DND-41 (cell line): ENCODE data around the gene TTLL11.
"Not testable (repeated sequence)": the region's sequence is repeated elsewhere in the genome, so short reads cannot be mapped to it uniquely, and the experiment has no call there.

Experiments used
- ATAC-seq: fragments of 200-7000 bp; cut with Tn5 transposase; 3 replicates; pipeline ENCODE4 v1.9.1; 2021; ENCODE audit warnings: low read depth; ENCODE audit not compliant: insufficient read depth
- DNase-seq: peaks from one replicate; pipeline ENCODE4 v3.0.0-alpha.2; 2020
- H2AFZ ChIP-seq: 2 replicates; pipeline ENCODE4 v1.6.0; 2012; ENCODE audit warnings: low read depth, low read length
- H3K27ac ChIP-seq: 2 replicates; pipeline ENCODE4 v1.5.1; 2012; ENCODE audit warnings: low read length, inconsistent platforms
- H3K27me3 ChIP-seq: fragments of 200-600 bp; sonication (generic); 2 replicates; pipeline ENCODE4 v1.6.0; 2012; ENCODE audit warnings: low read length, mild to moderate bottlenecking, inconsistent platforms; ENCODE audit not compliant: insufficient read depth, poor library complexity
- H3K36me3 ChIP-seq: 2 replicates; pipeline ENCODE4 v1.5.1; 2012; ENCODE audit warnings: low read length, inconsistent platforms; ENCODE audit not compliant: insufficient read depth
- H3K4me1 ChIP-seq: 2 replicates; pipeline ENCODE4 v1.5.1; 2012; ENCODE audit warnings: mild to moderate bottlenecking, low read length; ENCODE audit not compliant: insufficient read depth
- H3K4me2 ChIP-seq: 2 replicates; pipeline ENCODE4 v1.6.0; 2012; ENCODE audit warnings: mild to moderate bottlenecking, moderate library complexity, low read length, inconsistent platforms; ENCODE audit not compliant: insufficient read depth
- H3K4me3 ChIP-seq, 2 experiments: fragments of 200-600 bp in 1 of 2; shearing (Covaris generic) in 1 of 2; 2 replicates each; pipeline ENCODE4 v1.5.1; 2012 to 2016; ENCODE audit warnings: inconsistent platforms in 2 of 2, low read length in 2 of 2, mild to moderate bottlenecking in 2 of 2, low read depth in 1 of 2, moderate library complexity in 1 of 2
- H3K79me2 ChIP-seq: 2 replicates; pipeline ENCODE4 v1.6.0; 2012; ENCODE audit warnings: low read length, inconsistent platforms; ENCODE audit not compliant: insufficient read depth
- H3K9ac ChIP-seq: 2 replicates; pipeline ENCODE4 v1.6.0; 2012; ENCODE audit warnings: low read depth, mild to moderate bottlenecking, inconsistent platforms, low read length, moderate library complexity
- H3K9me3 ChIP-seq: 2 replicates; pipeline ENCODE4 v1.5.1; 2012; ENCODE audit warnings: low read length, moderate library complexity, mild to moderate bottlenecking, inconsistent platforms; ENCODE audit not compliant: insufficient read depth, severe bottlenecking
- H4K20me1 ChIP-seq: 2 replicates; pipeline ENCODE4 v1.6.0; 2012; ENCODE audit warnings: low read length; ENCODE audit not compliant: insufficient read depth
- EZH2 ChIP-seq: IDR thresholded peaks from 3 replicates; pipeline ENCODE4 v1.6.1; 2012; ENCODE audit warnings: borderline replicate concordance, low read depth, mild to moderate bottlenecking, moderate library complexity, low read length, inconsistent platforms; ENCODE audit not compliant: severe bottlenecking
- TF ChIP-seq, protein P1 (sequence below): IDR thresholded peaks from 2 replicates; pipeline ENCODE4 v1.5.1; 2012; ENCODE audit warnings: borderline replicate concordance, low read length, moderate library complexity, mild to moderate bottlenecking; ENCODE audit not compliant: poor library complexity, severe bottlenecking; ENCODE audit errors: extremely low read depth

Gene TTLL11

DNA sequence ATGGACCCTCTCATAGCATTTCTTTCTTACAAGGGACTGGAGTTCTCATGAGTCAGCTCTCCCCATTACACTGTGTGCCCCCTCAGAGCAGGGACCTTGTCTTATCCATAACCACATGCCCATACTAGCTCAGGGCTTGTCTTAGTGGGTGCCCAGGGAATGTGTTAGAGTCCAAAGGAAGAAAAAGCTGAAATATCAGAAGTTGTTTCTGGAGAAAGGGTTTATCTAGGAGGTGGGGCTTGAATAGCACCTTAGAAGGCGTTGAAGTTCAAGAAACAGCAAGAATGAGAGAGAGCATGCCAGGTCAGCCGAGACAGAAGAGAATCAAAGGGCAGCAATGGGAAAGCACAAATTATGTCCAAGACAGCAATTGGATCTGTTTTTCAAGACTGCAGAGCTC, 109.4 kb downstream of the TTLL11 start:
- ATAC-seq (no peak), DNase-seq (no peak)
- Histone ChIP-seq H3K36me3 (no peaks in the 10 kb centered on the region), H2AFZ (no peak overlapping the region), H3K79me2 (no peaks in the 10 kb centered on the region), H3K4me3 (no peak overlapping the region), H3K4me1 (no peaks in the 10 kb centered on the region), H3K27me3 (no peaks in the 10 kb centered on the region), H3K9me3 (no peaks in the 10 kb centered on the region), H4K20me1 (no peaks in the 10 kb centered on the region; the same call in 1 of the 2 replicates), H3K9ac (no peak overlapping the region), H3K4me2 (no peak overlapping the region), H3K27ac (no peak overlapping the region)
- TF ChIP-seq EZH2 = no peak
- TF ChIP-seq, protein P1, sequence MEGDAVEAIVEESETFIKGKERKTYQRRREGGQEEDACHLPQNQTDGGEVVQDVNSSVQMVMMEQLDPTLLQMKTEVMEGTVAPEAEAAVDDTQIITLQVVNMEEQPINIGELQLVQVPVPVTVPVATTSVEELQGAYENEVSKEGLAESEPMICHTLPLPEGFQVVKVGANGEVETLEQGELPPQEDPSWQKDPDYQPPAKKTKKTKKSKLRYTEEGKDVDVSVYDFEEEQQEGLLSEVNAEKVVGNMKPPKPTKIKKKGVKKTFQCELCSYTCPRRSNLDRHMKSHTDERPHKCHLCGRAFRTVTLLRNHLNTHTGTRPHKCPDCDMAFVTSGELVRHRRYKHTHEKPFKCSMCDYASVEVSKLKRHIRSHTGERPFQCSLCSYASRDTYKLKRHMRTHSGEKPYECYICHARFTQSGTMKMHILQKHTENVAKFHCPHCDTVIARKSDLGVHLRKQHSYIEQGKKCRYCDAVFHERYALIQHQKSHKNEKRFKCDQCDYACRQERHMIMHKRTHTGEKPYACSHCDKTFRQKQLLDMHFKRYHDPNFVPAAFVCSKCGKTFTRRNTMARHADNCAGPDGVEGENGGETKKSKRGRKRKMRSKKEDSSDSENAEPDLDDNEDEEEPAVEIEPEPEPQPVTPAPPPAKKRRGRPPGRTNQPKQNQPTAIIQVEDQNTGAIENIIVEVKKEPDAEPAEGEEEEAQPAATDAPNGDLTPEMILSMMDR = no peak

DNA sequence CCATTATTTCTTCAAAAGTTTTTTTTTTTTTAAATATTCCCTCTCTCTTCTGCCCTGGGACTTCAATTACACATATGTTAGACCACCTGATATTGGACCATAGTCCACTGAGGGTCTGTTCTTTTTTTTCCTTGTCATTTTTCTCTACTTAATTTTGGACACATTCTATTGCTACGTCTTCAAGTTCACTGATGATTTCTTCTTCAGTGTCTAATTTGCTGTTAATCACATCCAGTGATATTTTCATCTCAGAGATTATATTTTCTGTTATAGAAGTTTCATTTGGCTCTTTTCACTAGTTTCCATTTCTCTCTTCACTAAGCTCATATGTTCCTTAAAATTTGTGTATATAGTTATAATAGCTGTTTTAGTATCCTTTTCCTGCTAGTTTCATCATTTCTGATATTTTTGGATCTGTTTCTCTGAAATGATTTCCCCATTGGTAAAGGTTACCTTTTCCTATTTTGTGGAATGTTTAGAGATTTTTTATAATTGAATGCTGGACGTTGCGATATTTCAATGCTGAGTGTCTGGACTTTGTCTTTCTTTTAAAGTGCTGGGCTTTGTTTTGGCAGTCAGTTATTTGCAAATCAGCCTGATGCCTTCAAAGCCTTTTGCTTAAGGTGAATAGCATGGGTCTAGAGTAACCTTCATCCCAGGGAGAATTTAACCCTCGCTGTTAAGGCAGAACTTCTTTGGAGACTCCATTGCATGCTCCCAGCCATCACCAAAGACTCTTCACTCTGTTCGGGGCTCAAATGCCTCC, 111.8 kb downstream of the TTLL11 start:
- no peaks in the 10 kb centered on the region for H3K36me3 ChIP-seq
- TF ChIP-seq, protein P1 = no peak
- no peak for TF ChIP-seq EZH2
- no peak overlapping the region for H3K4me3 ChIP-seq
- DNase-seq (no peak), ATAC-seq (no peak)
- no peaks in the 10 kb centered on the region for H4K20me1 ChIP-seq
- H2AFZ ChIP-seq = no peak overlapping the region
- H3K9ac ChIP-seq = no peak overlapping the region
- no peaks in the 10 kb centered on the region for H3K79me2 ChIP-seq
- H3K27me3 ChIP-seq = no peaks in the 10 kb centered on the region
- H3K27ac ChIP-seq = no peak overlapping the region
- H3K4me1 ChIP-seq = no peaks in the 10 kb centered on the region
- H3K9me3 ChIP-seq = no peaks in the 10 kb centered on the region
- no peak overlapping the region for H3K4me2 ChIP-seq

DNA sequence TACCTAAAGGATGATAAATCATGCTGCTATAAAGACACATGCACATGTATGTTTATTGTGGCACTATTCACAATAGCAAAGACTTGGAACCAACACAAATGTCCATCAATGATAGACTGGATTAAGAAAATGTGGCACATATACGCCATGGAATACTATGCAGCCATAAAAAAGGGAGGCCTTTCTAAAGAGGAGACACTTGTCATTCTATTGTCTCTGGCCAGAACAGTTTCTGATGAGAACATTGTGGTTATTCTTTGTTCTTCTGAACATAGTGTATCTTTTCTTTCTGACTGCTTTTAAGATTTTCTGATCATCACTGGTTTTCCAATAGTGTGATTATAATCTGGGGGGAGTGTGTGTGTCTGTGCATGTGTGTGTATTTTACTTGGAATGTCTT, 112.4 kb downstream of the TTLL11 start:
- H2AFZ ChIP-seq, H3K4me3 ChIP-seq, H3K9me3 ChIP-seq, H3K79me2 ChIP-seq, H3K27me3 ChIP-seq, H3K9ac ChIP-seq, H3K36me3 ChIP-seq, H3K4me1 ChIP-seq, H3K27ac ChIP-seq, H3K4me2 ChIP-seq, DNase-seq, H4K20me1 ChIP-seq, ATAC-seq: not testable (repeated sequence)

DNA sequence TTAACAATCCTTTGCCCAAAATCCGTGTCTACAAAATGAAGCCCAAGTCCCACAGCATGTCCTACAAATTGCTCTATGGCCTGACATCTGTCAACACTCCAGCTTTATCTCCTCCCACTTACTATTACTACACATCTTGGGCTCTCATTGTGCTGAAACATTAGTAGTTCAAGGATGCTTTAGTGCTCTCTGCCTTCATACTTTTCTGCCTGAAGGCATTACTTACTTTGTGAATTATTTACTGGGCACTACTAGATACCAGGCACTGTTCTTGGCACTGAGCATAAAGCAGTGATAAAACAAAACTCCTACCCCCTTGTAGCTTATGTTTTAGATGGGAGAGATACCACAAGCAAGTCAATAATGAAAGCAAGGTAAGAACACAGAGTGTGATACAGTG, 113.4 kb downstream of the TTLL11 start:
- H3K36me3 ChIP-seq = no peaks in the 10 kb centered on the region
- ATAC-seq = no peak
- H3K4me1 ChIP-seq = no peaks in the 10 kb centered on the region
- H3K9ac ChIP-seq = no peak overlapping the region
- DNase-seq = no peak
- H3K9me3 ChIP-seq = no peaks in the 10 kb centered on the region
- no peaks in the 10 kb centered on the region for H4K20me1 ChIP-seq
- no peaks in the 10 kb centered on the region for H3K27me3 ChIP-seq
- H3K79me2 ChIP-seq = no peaks in the 10 kb centered on the region
- H3K4me3 ChIP-seq = no peak overlapping the region
- H3K27ac ChIP-seq = no peak overlapping the region
- TF ChIP-seq EZH2 = no peak
- TF ChIP-seq, protein P1 = no peak
- H3K4me2 ChIP-seq = no peak overlapping the region
- no peak overlapping the region for H2AFZ ChIP-seq
